ENCODE data around the gene ESYT2. TPM values are rescaled to one million over a fixed set of nuclear protein-coding genes. Genes with fewer than 3 reads are reported as not detected.

The ESYT2 gene
- total and polyA plus RNA-seq, 4 donors: 30.6 to 172 (median 108) TPM

GRCh38 chr7:158723714-158724385 is 105.5 kb downstream of the ESYT2 start:
- Histone ChIP-seq H3K9me3 (ENCODE audit: control insufficient read depth, low read length) (no peaks in the 10 kb centered on the region), H3K27ac (ENCODE audit: low read depth in 1 of 2, low read length in 2 of 2) (no peak overlapping the region), H3K4me3 (ENCODE audit: low read length in 2 of 2) (no peak overlapping the region), H3K27me3 (ENCODE audit: control insufficient read depth in 1 of 2, insufficient read depth in 2 of 2, low read length in 1 of 2) (no peaks in the 10 kb centered on the region), H3K4me1 (ENCODE audit: control insufficient read depth in 1 of 2, insufficient read depth in 2 of 2, low read length in 2 of 2) (no peaks in the 10 kb centered on the region), H3K36me3 (ENCODE audit: control insufficient read depth in 1 of 2, insufficient read depth in 2 of 2, low read length in 1 of 2) (no peaks in the 10 kb centered on the region)
- no peak for DNase-seq
- intact Hi-C loops (cut with DNase I): no loop called here
- 86 to 88% methylated on average over 12 of the region's 12 CpGs for WGBS, 2 donors
- no peak for ATAC-seq (ENCODE audit: low FRiP score)

- WGBS, 2 donors: 90 to 92% methylated on average over 13 of the region's 13 CpGs
- ATAC-seq (ENCODE audit: low FRiP score): no peak
These were observed 106.0 kb downstream of the ESYT2 start for GRCh38 chr7:158723266-158723665.

GRCh38 chr7:158722574-158723237 is 106.6 kb downstream of the ESYT2 start:
- WGBS, 2 donors: 93 to 94% methylated on average over 6 of the region's 6 CpGs
- intact Hi-C loops (cut with DNase I): no loop called here

More at GRCh38 chr7:158723266-158723665, 106.0 kb downstream of the ESYT2 start:
- Histone ChIP-seq H3K36me3 (ENCODE audit: control insufficient read depth in 1 of 2, insufficient read depth in 2 of 2, low read length in 1 of 2) (no peaks in the 10 kb centered on the region), H3K9me3 (ENCODE audit: control insufficient read depth, low read length) (no peaks in the 10 kb centered on the region), H3K27ac (ENCODE audit: low read depth in 1 of 2, low read length in 2 of 2) (no peak overlapping the region), H3K27me3 (ENCODE audit: control insufficient read depth in 1 of 2, insufficient read depth in 2 of 2, low read length in 1 of 2) (no peaks in the 10 kb centered on the region), H3K4me1 (ENCODE audit: control insufficient read depth in 1 of 2, insufficient read depth in 2 of 2, low read length in 2 of 2) (no peaks in the 10 kb centered on the region), H3K4me3 (ENCODE audit: low read length in 2 of 2) (no peak overlapping the region)
- intact Hi-C loops (cut with DNase I): no loop called here
- no peak for DNase-seq

GRCh38 chr7:158720112-158720511 is 109.2 kb downstream of the ESYT2 start:
- intact Hi-C loops (cut with DNase I): no loop called here
- 88 to 90% methylated on average over 9 of the region's 9 CpGs for WGBS, 2 donors
- Histone ChIP-seq H3K9me3 (ENCODE audit: control insufficient read depth, low read length) (no peaks in the 10 kb centered on the region), H3K4me1 (ENCODE audit: control insufficient read depth in 1 of 2, insufficient read depth in 2 of 2, low read length in 2 of 2) (no peaks in the 10 kb centered on the region), H3K27ac (ENCODE audit: low read depth in 1 of 2, low read length in 2 of 2) (no peak overlapping the region), H3K36me3 (ENCODE audit: control insufficient read depth in 1 of 2, insufficient read depth in 2 of 2, low read length in 1 of 2) (no peaks in the 10 kb centered on the region), H3K4me3 (ENCODE audit: low read length in 2 of 2) (no peak overlapping the region), H3K27me3 (ENCODE audit: control insufficient read depth in 1 of 2, insufficient read depth in 2 of 2, low read length in 1 of 2) (no peaks in the 10 kb centered on the region)
- ATAC-seq (ENCODE audit: low FRiP score) (no peak), DNase-seq (no peak)

More at GRCh38 chr7:158722574-158723237, 106.6 kb downstream of the ESYT2 start:
- no peaks in the 10 kb centered on the region for H3K4me1 ChIP-seq (ENCODE audit: control insufficient read depth in 1 of 2, insufficient read depth in 2 of 2, low read length in 2 of 2)
- no peaks in the 10 kb centered on the region for H3K27me3 ChIP-seq (ENCODE audit: control insufficient read depth in 1 of 2, insufficient read depth in 2 of 2, low read length in 1 of 2)
- H3K36me3 ChIP-seq (ENCODE audit: control insufficient read depth in 1 of 2, insufficient read depth in 2 of 2, low read length in 1 of 2): no peaks in the 10 kb centered on the region
- H3K4me3 ChIP-seq (ENCODE audit: low read length in 2 of 2): no peak overlapping the region
- DNase-seq: no peak
- no peak overlapping the region for H3K27ac ChIP-seq (ENCODE audit: low read depth in 1 of 2, low read length in 2 of 2)
- ATAC-seq (ENCODE audit: low FRiP score): no peak
- no peaks in the 10 kb centered on the region for H3K9me3 ChIP-seq (ENCODE audit: control insufficient read depth, low read length)

GRCh38 chr7:158716802-158717201 is 112.5 kb downstream of the ESYT2 start:
- H3K4me1 ChIP-seq (ENCODE audit: control insufficient read depth in 1 of 2, insufficient read depth in 2 of 2, low read length in 2 of 2): no peaks in the 10 kb centered on the region
- H3K27me3 ChIP-seq (ENCODE audit: control insufficient read depth in 1 of 2, insufficient read depth in 2 of 2, low read length in 1 of 2): no peaks in the 10 kb centered on the region
- H3K36me3 ChIP-seq (ENCODE audit: control insufficient read depth in 1 of 2, insufficient read depth in 2 of 2, low read length in 1 of 2): no peaks in the 10 kb centered on the region
- no peak overlapping the region for H3K27ac ChIP-seq (ENCODE audit: low read depth in 1 of 2, low read length in 2 of 2)
- intact Hi-C loops (cut with DNase I): no loop called here
- DNase-seq (no peak), ATAC-seq (ENCODE audit: low FRiP score) (no peak)
- 73 to 89% methylated on average over 1 of the region's 1 CpG for whole genome bisulfite sequencing, 2 donors
- no peak overlapping the region for H3K4me3 ChIP-seq (ENCODE audit: low read length in 2 of 2)
- H3K9me3 ChIP-seq (ENCODE audit: control insufficient read depth, low read length): no peaks in the 10 kb centered on the region

GRCh38 chr7:158710651-158711102 is 118.6 kb downstream of the ESYT2 start:
- intact Hi-C loops (cut with DNase I): no loop called here
- Histone ChIP-seq H3K27ac (ENCODE audit: low read depth in 1 of 2, low read length in 2 of 2) (no peak overlapping the region), H3K9me3 (ENCODE audit: control insufficient read depth, low read length) (no peaks in the 10 kb centered on the region), H3K4me1 (ENCODE audit: control insufficient read depth in 1 of 2, insufficient read depth in 2 of 2, low read length in 2 of 2) (no peaks in the 10 kb centered on the region), H3K27me3 (ENCODE audit: control insufficient read depth in 1 of 2, insufficient read depth in 2 of 2, low read length in 1 of 2) (no peaks in the 10 kb centered on the region), H3K36me3 (ENCODE audit: control insufficient read depth in 1 of 2, insufficient read depth in 2 of 2, low read length in 1 of 2) (no peaks in the 10 kb centered on the region), H3K4me3 (ENCODE audit: low read length in 2 of 2) (no peak overlapping the region)
- DNase-seq (no peak), ATAC-seq (ENCODE audit: low FRiP score) (no peak)
- WGBS, 2 donors: 81 to 88% methylated on average over 7 of the region's 7 CpGs

GRCh38 chr7:158707610-158708009 is 121.7 kb downstream of the ESYT2 start:
- 54 to 68% methylated on average over 4 of the region's 4 CpGs for WGBS, 2 donors
- H3K4me1 ChIP-seq (ENCODE audit: control insufficient read depth in 1 of 2, insufficient read depth in 2 of 2, low read length in 2 of 2): no peaks in the 10 kb centered on the region
- intact Hi-C loops (cut with DNase I): no loop called here
- H3K9me3 ChIP-seq (ENCODE audit: control insufficient read depth, low read length): no peaks in the 10 kb centered on the region
- H3K27ac ChIP-seq (ENCODE audit: low read depth in 1 of 2, low read length in 2 of 2): no peak overlapping the region
- DNase-seq (no peak), ATAC-seq (ENCODE audit: low FRiP score) (no peak)
- no peaks in the 10 kb centered on the region for H3K36me3 ChIP-seq (ENCODE audit: control insufficient read depth in 1 of 2, insufficient read depth in 2 of 2, low read length in 1 of 2)
- H3K4me3 ChIP-seq (ENCODE audit: low read length in 2 of 2): no peak overlapping the region
- H3K27me3 ChIP-seq (ENCODE audit: control insufficient read depth in 1 of 2, insufficient read depth in 2 of 2, low read length in 1 of 2): no peaks in the 10 kb centered on the region

GRCh38 chr7:158706710-158707590 is 122.4 kb downstream of the ESYT2 start:
- no peaks in the 10 kb centered on the region for H3K4me1 ChIP-seq (ENCODE audit: control insufficient read depth in 1 of 2, insufficient read depth in 2 of 2, low read length in 2 of 2)
- H3K9me3 ChIP-seq (ENCODE audit: control insufficient read depth, low read length): no peaks in the 10 kb centered on the region
- no peaks in the 10 kb centered on the region for H3K27me3 ChIP-seq (ENCODE audit: control insufficient read depth in 1 of 2, insufficient read depth in 2 of 2, low read length in 1 of 2)
- H3K36me3 ChIP-seq (ENCODE audit: control insufficient read depth in 1 of 2, insufficient read depth in 2 of 2, low read length in 1 of 2): no peaks in the 10 kb centered on the region
- intact Hi-C loops (cut with DNase I): no loop called here
- ATAC-seq (ENCODE audit: low FRiP score) (no peak), DNase-seq (no peak)
- no peak overlapping the region for H3K27ac ChIP-seq (ENCODE audit: low read depth in 1 of 2, low read length in 2 of 2)
- H3K4me3 ChIP-seq (ENCODE audit: low read length in 2 of 2): no peak overlapping the region
- WGBS, 2 donors: 95 to 98% methylated on average over 29 of the region's 29 CpGs

Data from aorta (tissue), 5 donors.